HCT116 (cell line): ENCODE measurements around the gene UMPS. TPM values are rescaled to one million over a fixed set of nuclear protein-coding genes. Genes with fewer than 3 reads are reported as not detected.

Experiments used
- ATAC-seq: fragments of 200-7000 bp; cut with Tn5 transposase; 2 replicates; pipeline ENCODE4 v1.9.1; 2020; ENCODE audit warnings: mild to moderate bottlenecking, moderate library complexity
- BruUV-seq: library from RNA; stranded (reverse); fragments of 400-500 nt; replicated peaks from 2 replicates; lab custom pipeline; 2021; lab: Mats Ljungman, UMichigan
- CTCF ChIA-PET: fragments of 300-600 bp; sonication (Branson Sonifier 250); formaldehyde crosslinking; loops from one replicate; lab custom pipeline; 2021; ENCODE audit warnings: antibody characterized with exemption; lab: Charles Lee
- POLR2A ChIA-PET: fragments of 300-600, 350-600 bp; sonication (Branson Sonifier 250); formaldehyde crosslinking; loops from one replicate; lab custom pipeline; 2021; ENCODE audit warnings: antibody characterized with exemption; lab: Charles Lee
- RAD21 ChIA-PET, 2 experiments: fragments of 300-600 bp; sonication (Branson Sonifier 250); formaldehyde crosslinking; loops; one replicate each; lab custom pipeline; 2023; ENCODE audit warnings: low total read pairs in 2 of 2; ENCODE audit not compliant: uncharacterized antibody in 2 of 2, unreplicated experiment in 2 of 2, low non-redundant PET in 1 of 2; lab: Charles Lee
- DNase-seq: peaks from one replicate; pipeline ENCODE4 v3.0.0-alpha.2; 2010; ENCODE audit warnings: low read depth, low spot score
- H2AFZ ChIP-seq: fragments of 200-600 bp; shearing (Covaris generic), sonication (generic); 2 replicates; pipeline ENCODE4 v1.6.1; 2017; ENCODE audit warnings: low read depth, mixed run types, mixed read lengths, antibody characterized with exemption, low read length; ENCODE audit not compliant: poor library complexity, severe bottlenecking
- H3K27ac ChIP-seq: 2 replicates; pipeline ENCODE4 v1.5.1; 2012; ENCODE audit warnings: low read depth, low read length
- H3K27me3 ChIP-seq: fragments of 200-600 bp; sonication (generic); 2 replicates; pipeline ENCODE4 v1.6.1; 2016; ENCODE audit warnings: mixed run types, low read length, mixed read lengths; ENCODE audit not compliant: insufficient read depth
- H3K36me3 ChIP-seq, 2 experiments: fragments of 200-500 bp in 1 of 2; fragments of 200-600 bp in 1 of 2; sonication (Bioruptor generic) in 1 of 2; sonication (generic) in 1 of 2; 2 replicates each; pipeline versions ENCODE4 v1.5.1 to v1.6.1; 2014 to 2016; ENCODE audit warnings: low read length in 2 of 2, inconsistent platforms in 1 of 2, mixed read lengths in 1 of 2, mixed run types in 1 of 2; ENCODE audit not compliant: insufficient read depth in 2 of 2, control insufficient read depth in 1 of 2
- H3K4me1 ChIP-seq, 2 experiments: fragments of 200-600 bp in 1 of 2; sonication (generic) in 1 of 2; 2 replicates each; pipeline versions ENCODE4 v1.5.1 to v1.6.1; 2012 to 2017; ENCODE audit warnings: low read length in 2 of 2, inconsistent platforms in 1 of 2, mild to moderate bottlenecking in 1 of 2, mixed read lengths in 1 of 2, mixed run types in 1 of 2, moderate library complexity in 1 of 2; ENCODE audit not compliant: insufficient read depth in 2 of 2, control insufficient read depth in 1 of 2
- H3K4me2 ChIP-seq: fragments of 200-600 bp; sonication (generic); 2 replicates; pipeline ENCODE4 v1.6.1; 2017; ENCODE audit warnings: mixed run types, low read length, mixed read lengths
- H3K4me3 ChIP-seq, 2 experiments: fragments of 200-600 bp in 1 of 2; sonication (generic) in 1 of 2; replicated peaks in 1 of 2; 2 replicates each; pipeline ENCODE4 v1.5.1; 2011 to 2016; ENCODE audit warnings: low read length in 2 of 2, control low read depth in 1 of 2, low read depth in 1 of 2, mild to moderate bottlenecking in 1 of 2, mixed read lengths in 1 of 2, mixed run types in 1 of 2
- H3K79me2 ChIP-seq: fragments of 200-600 bp; sonication (generic); 2 replicates; pipeline ENCODE4 v1.6.1; 2017; ENCODE audit warnings: mild to moderate bottlenecking, mixed run types, low read length, moderate library complexity, mixed read lengths; ENCODE audit not compliant: insufficient read depth
- H3K9ac ChIP-seq: fragments of 200-600 bp; sonication (generic); 2 replicates; pipeline ENCODE4 v1.6.1; 2016; ENCODE audit warnings: low read length, mixed read lengths
- H3K9me2 ChIP-seq: fragments of 200-600 bp; sonication (generic), shearing (Covaris generic); 2 replicates; pipeline ENCODE4 v1.6.1; 2017; ENCODE audit warnings: mixed run types, mild to moderate bottlenecking, moderate library complexity; ENCODE audit not compliant: insufficient read depth
- H3K9me3 ChIP-seq, 2 experiments: fragments of 200-500 bp in 1 of 2; fragments of 200-600 bp in 1 of 2; sonication (Bioruptor generic) in 1 of 2; sonication (generic) in 1 of 2; 2 replicates each; pipeline ENCODE4 v1.6.1; 2014 to 2017; ENCODE audit warnings: low read length in 2 of 2, mixed read lengths in 2 of 2, inconsistent platforms in 1 of 2, low read depth in 1 of 2, mild to moderate bottlenecking in 1 of 2, mixed run types in 1 of 2, moderate library complexity in 1 of 2; ENCODE audit not compliant: control insufficient read depth in 1 of 2, insufficient read depth in 1 of 2
- H4K20me1 ChIP-seq: fragments of 200-600 bp; sonication (generic), shearing (Covaris generic); 2 replicates; pipeline ENCODE4 v1.6.1; 2017; ENCODE audit warnings: mixed run types, mild to moderate bottlenecking, moderate library complexity; ENCODE audit not compliant: insufficient read depth
- CBX3 ChIP-seq: IDR thresholded peaks from 2 replicates; pipeline ENCODE4 v1.6.1; 2012; ENCODE audit warnings: low read depth
- CEBPB ChIP-seq: IDR thresholded peaks from 2 replicates; pipeline ENCODE4 v1.6.1; 2012; ENCODE audit warnings: low read depth
- ELF1 ChIP-seq: IDR thresholded peaks from 2 replicates; pipeline ENCODE4 v1.6.1; 2012; ENCODE audit warnings: low read depth, borderline replicate concordance
- EZH2 ChIP-seq: fragments of 200-600 bp; sonication (generic); IDR thresholded peaks from 2 replicates; pipeline ENCODE4 v1.6.1; 2017; ENCODE audit warnings: antibody characterized with exemption, mixed run types
- EZH2phosphoT487 ChIP-seq: fragments of 200-600 bp; IDR thresholded peaks from 2 replicates; pipeline ENCODE4 v1.6.1; 2018; ENCODE audit warnings: antibody characterized with exemption, borderline replicate concordance
- JUND ChIP-seq: IDR thresholded peaks from 2 replicates; pipeline ENCODE4 v1.6.1; 2012
- POLR2A ChIP-seq: IDR thresholded peaks from 2 replicates; pipeline ENCODE4 v1.7.0; 2011; ENCODE audit warnings: borderline replicate concordance; ENCODE audit not compliant: insufficient read depth, insufficient read length; ENCODE audit errors: extremely low read depth
- POLR2AphosphoS5 ChIP-seq: IDR thresholded peaks from 2 replicates; pipeline ENCODE4 v1.6.1; 2011; ENCODE audit warnings: mild to moderate bottlenecking, low read depth, low read length, moderate library complexity
- RAD21 ChIP-seq: IDR thresholded peaks from 2 replicates; pipeline ENCODE4 v1.6.1; 2012; ENCODE audit warnings: low read depth, mild to moderate bottlenecking
- SP1 ChIP-seq: IDR thresholded peaks from 2 replicates; pipeline ENCODE4 v1.6.1; 2012; ENCODE audit warnings: low read depth
- TCF7L2 ChIP-seq: IDR thresholded peaks from 2 replicates; pipeline ENCODE4 v1.7.0; 2011; ENCODE audit warnings: borderline replicate concordance, inconsistent platforms; ENCODE audit not compliant: insufficient read depth, insufficient read length; ENCODE audit errors: extremely low read depth
- YY1 ChIP-seq: IDR thresholded peaks from 2 replicates; pipeline ENCODE4 v1.6.1; 2011; ENCODE audit warnings: low read length, low read depth, moderate library complexity, mild to moderate bottlenecking; ENCODE audit not compliant: insufficient replicate concordance; ENCODE audit errors: extremely low read depth
- ZFX ChIP-seq: fragments of 450-650 bp; IDR thresholded peaks from 2 replicates; pipeline ENCODE4 v1.6.1; 2017
- ZNF274 ChIP-seq: fragments of 200-500 bp; sonication (Bioruptor generic); IDR thresholded peaks from 2 replicates; pipeline ENCODE4 v1.6.1; 2014; ENCODE audit warnings: mild to moderate bottlenecking, low read depth, low read length, inconsistent platforms
- intact Hi-C: fragments of 100-400 bp; cut with micrococcal nuclease; formaldehyde crosslinking; loops from 2 replicates; pipeline ENCODE4 v1.10.0; 2022
- total RNA-seq: library from RNA; stranded (reverse); gene quantifications from one replicate; pipeline ENCODE4 v1.2.1, GENCODE V29; 2021; ENCODE audit not compliant: unreplicated experiment
- TF ChIP-seq, protein P1 (sequence below): IDR thresholded peaks from 2 replicates; pipeline ENCODE4 v1.6.1; 2012; ENCODE audit warnings: low read depth
- TF ChIP-seq, protein P2 (sequence below): IDR thresholded peaks from 2 replicates; pipeline ENCODE4 v1.6.1; 2012

UMPS gene
- total RNA-seq, 1 experiment from 2014 or later = 41.3 TPM

DNA sequence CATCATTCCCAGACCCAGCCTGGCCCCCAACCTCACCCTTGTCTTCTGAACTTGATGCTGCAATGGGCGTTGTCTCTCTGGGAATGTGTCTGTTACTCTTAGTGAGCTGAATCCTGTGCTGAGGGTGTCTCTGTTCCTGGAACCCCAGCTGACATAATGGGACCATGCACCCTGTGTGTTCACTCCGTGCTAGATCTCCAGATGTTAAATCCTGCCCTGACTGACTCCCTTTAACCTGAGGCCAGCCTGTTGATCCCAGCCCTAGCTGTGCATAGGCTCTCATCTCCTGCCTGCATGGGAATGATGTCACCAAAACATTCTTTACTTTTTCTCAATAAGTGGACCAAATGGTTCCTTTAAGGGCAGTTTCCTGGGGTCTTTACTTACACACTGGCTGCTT is 48.0 kb upstream of the UMPS start (continued):
- no peak for TF ChIP-seq EZH2phosphoT487

DNA sequence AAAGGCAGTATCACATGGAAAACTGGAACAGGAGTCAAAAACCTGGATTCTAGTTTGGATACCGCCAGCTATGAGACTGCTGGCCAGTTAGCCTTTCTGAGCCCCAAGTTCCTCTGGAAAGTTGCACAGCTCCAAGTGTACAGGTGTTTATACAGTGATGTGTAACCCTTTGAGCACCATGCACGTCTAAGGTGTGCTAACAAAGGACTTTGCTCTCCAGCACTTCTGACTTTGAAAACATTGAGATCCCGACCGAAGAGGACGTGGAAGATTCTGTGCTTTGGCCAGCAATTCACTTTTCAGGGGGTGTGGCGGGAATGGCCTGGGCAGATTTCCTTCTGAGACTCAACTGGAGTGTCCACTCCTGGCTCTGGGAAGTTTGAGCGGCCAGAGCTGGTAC is 45.8 kb upstream of the UMPS start:
- ATAC-seq (no peak), DNase-seq (no peak)
- no peaks in the 10 kb centered on the region for H4K20me1 ChIP-seq
- H3K27ac ChIP-seq = no peak overlapping the region
- H3K36me3 ChIP-seq = no peaks in the 10 kb centered on the region
- BruUV-seq = no TSS peak
- H3K27me3 ChIP-seq = no peaks in the 10 kb centered on the region
- CTCF ChIA-PET = interaction anchor here (1.7 kb wide), 1 partner anchor 119 kb away, joined by 6 read pairs; no protein-coding TSS in a partner anchor
- intact Hi-C loops = no loop called here
- POLR2A ChIA-PET = no interaction called here
- H2AFZ ChIP-seq = no peak overlapping the region
- no peaks in the 10 kb centered on the region for H3K9me2 ChIP-seq
- no peak overlapping the region for H3K4me2 ChIP-seq
- H3K9me3 ChIP-seq = no peaks in the 10 kb centered on the region
- H3K79me2 ChIP-seq = no peaks in the 10 kb centered on the region
- no peak overlapping the region for H3K4me3 ChIP-seq
- H3K9ac ChIP-seq = no peak overlapping the region
- RAD21 ChIA-PET = no interaction called here
- TF ChIP-seq RAD21 = no peak
- no peak for TF ChIP-seq POLR2A
- TF ChIP-seq JUND = no peak
- TF ChIP-seq YY1 = no peak
- no peak for TF ChIP-seq ELF1
- no peak for TF ChIP-seq TCF7L2
- TF ChIP-seq, protein P1, sequence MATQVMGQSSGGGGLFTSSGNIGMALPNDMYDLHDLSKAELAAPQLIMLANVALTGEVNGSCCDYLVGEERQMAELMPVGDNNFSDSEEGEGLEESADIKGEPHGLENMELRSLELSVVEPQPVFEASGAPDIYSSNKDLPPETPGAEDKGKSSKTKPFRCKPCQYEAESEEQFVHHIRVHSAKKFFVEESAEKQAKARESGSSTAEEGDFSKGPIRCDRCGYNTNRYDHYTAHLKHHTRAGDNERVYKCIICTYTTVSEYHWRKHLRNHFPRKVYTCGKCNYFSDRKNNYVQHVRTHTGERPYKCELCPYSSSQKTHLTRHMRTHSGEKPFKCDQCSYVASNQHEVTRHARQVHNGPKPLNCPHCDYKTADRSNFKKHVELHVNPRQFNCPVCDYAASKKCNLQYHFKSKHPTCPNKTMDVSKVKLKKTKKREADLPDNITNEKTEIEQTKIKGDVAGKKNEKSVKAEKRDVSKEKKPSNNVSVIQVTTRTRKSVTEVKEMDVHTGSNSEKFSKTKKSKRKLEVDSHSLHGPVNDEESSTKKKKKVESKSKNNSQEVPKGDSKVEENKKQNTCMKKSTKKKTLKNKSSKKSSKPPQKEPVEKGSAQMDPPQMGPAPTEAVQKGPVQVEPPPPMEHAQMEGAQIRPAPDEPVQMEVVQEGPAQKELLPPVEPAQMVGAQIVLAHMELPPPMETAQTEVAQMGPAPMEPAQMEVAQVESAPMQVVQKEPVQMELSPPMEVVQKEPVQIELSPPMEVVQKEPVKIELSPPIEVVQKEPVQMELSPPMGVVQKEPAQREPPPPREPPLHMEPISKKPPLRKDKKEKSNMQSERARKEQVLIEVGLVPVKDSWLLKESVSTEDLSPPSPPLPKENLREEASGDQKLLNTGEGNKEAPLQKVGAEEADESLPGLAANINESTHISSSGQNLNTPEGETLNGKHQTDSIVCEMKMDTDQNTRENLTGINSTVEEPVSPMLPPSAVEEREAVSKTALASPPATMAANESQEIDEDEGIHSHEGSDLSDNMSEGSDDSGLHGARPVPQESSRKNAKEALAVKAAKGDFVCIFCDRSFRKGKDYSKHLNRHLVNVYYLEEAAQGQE = no peak
- no peak for TF ChIP-seq SP1
- TF ChIP-seq POLR2AphosphoS5 = no peak
- TF ChIP-seq CEBPB = no peak
- no peak for TF ChIP-seq EZH2
- TF ChIP-seq ZNF274 = no peak
- TF ChIP-seq CBX3 = no peak
- TF ChIP-seq, protein P2, sequence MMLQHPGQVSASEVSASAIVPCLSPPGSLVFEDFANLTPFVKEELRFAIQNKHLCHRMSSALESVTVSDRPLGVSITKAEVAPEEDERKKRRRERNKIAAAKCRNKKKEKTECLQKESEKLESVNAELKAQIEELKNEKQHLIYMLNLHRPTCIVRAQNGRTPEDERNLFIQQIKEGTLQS = no peak
- TF ChIP-seq ZFX = no peak
- H3K4me1 ChIP-seq = 0 out of 4 replicates have a peak, but pooled peaks cover 0 to 6% of the 10 kb centered on the region in 2 experiments
